ENCODE measurements around the gene DDX5.
A peak's percentile ranks its signal among the peaks of the same experiment; 100 is the strongest.

GRCh38 chr17:64505340-64506200 is 519 bp downstream of the DDX5 start:
- TF ChIP-seq POLR2A (IDR thresholded peaks at IDR 0.05; ENCODE audit: low read depth, low read length) (peak; percentile 44), CTCF (IDR thresholded peaks at IDR 0.05; ENCODE audit: extremely low read depth in 1 of 2, insufficient read depth in 1 of 2, low read depth in 1 of 2, low read length in 2 of 2) (no peak), GATA2 (IDR thresholded peaks at IDR 0.05; ENCODE audit: insufficient read depth, insufficient read length, low read depth, low read length) (no peak), EZH2 (IDR thresholded peaks at IDR 0.05; ENCODE audit: borderline replicate concordance, low read depth, low read length, severe bottlenecking) (no peak), FOS (IDR thresholded peaks at IDR 0.05; ENCODE audit: borderline replicate concordance, insufficient read depth, low read length) (no peak), POLR2AphosphoS5 (IDR thresholded peaks at IDR 0.05; ENCODE audit: insufficient read depth, low read depth, low read length) (peak; percentile 84), MAX (IDR thresholded peaks at IDR 0.05; ENCODE audit: insufficient read depth, insufficient read length) (no peak)

All from endothelial cell of umbilical vein (primary cell).